HPDE6-E6E7 (cell line): ENCODE results near the gene ERBB4.

Experiments used
- DNase-seq: peaks from one replicate; pipeline ENCODE4 v3.0.0; 2011; ENCODE audit warnings: missing footprints; ENCODE audit errors: extremely low spot score

ERBB4 gene

GRCh38 chr2:212083492-212083891, 455.1 kb downstream of the ERBB4 start:
- DNase-seq = no peak

- no peak for DNase-seq
These were observed 460.5 kb downstream of the ERBB4 start for GRCh38 chr2:212078103-212078502.

- DNase-seq = no peak
These were observed 462.1 kb downstream of the ERBB4 start for GRCh38 chr2:212076456-212076855.

- DNase-seq = peak; percentile 11
These were observed 465.2 kb downstream of the ERBB4 start for GRCh38 chr2:212073360-212073759.

- DNase-seq = no peak
These were observed 472.1 kb downstream of the ERBB4 start for GRCh38 chr2:212066546-212066945.

- no peak for DNase-seq
These were observed 474.3 kb downstream of the ERBB4 start for GRCh38 chr2:212064318-212064717.

GRCh38 chr2:212052412-212053159, 486.0 kb downstream of the ERBB4 start:
- no peak for DNase-seq

GRCh38 chr2:212050871-212051270, 487.7 kb downstream of the ERBB4 start:
- no peak for DNase-seq

GRCh38 chr2:212042562-212042961, 496.0 kb downstream of the ERBB4 start:
- no peak for DNase-seq

GRCh38 chr2:212037062-212037461, 501.5 kb downstream of the ERBB4 start:
- DNase-seq = no peak

GRCh38 chr2:212034841-212035585, 503.6 kb downstream of the ERBB4 start:
- DNase-seq = no peak

GRCh38 chr2:212033888-212034287, 504.7 kb downstream of the ERBB4 start:
- DNase-seq = no peak

GRCh38 chr2:212032536-212033219, 505.9 kb downstream of the ERBB4 start:
- no peak for DNase-seq

GRCh38 chr2:212032032-212032431, 506.6 kb downstream of the ERBB4 start:
- DNase-seq = no peak

GRCh38 chr2:212030709-212031108, 507.9 kb downstream of the ERBB4 start:
- DNase-seq = no peak

- no peak for DNase-seq
These were observed 509.7 kb downstream of the ERBB4 start for GRCh38 chr2:212028798-212029394.

- DNase-seq = no peak
These were observed 510.6 kb downstream of the ERBB4 start for GRCh38 chr2:212027681-212028628.

GRCh38 chr2:212024040-212024439, 514.6 kb downstream of the ERBB4 start:
- no peak for DNase-seq

GRCh38 chr2:212022966-212023365, 515.6 kb downstream of the ERBB4 start:
- DNase-seq = no peak

- no peak for DNase-seq
These were observed 516.7 kb downstream of the ERBB4 start for GRCh38 chr2:212021947-212022346.

GRCh38 chr2:212015588-212015987, 523.0 kb downstream of the ERBB4 start:
- no peak for DNase-seq
